Lower leg skin (tissue), 4 donors: ENCODE data around the gene CNTRL. TPM values are rescaled to one million over a fixed set of nuclear protein-coding genes. Genes with fewer than 3 reads are reported as not detected.

Experiments
- DNase-seq, 2 donors: peaks; one replicate each; pipeline ENCODE4 v3.0.0-alpha.2; 2019; ENCODE audit warnings: low spot score in 2 of 2
- H3K4me3 ChIP-seq: fragments of 200-600 bp; sonication (generic); 2 replicates; pipeline ENCODE4 v1.5.1; 2017; ENCODE audit warnings: mild to moderate bottlenecking, low read depth; ENCODE audit not compliant: poor library complexity, severe bottlenecking
- CTCF ChIP-seq, 3 donors: fragments of 450-650 bp; IDR thresholded peaks; one replicate each; pipeline ENCODE4 v1.5.1; 2016; ENCODE audit warnings: antibody characterized with exemption in 3 of 3, mild to moderate bottlenecking in 3 of 3, moderate library complexity in 2 of 3
- POLR2A ChIP-seq, 2 donors: fragments of 450-650 bp; IDR thresholded peaks; one replicate each; pipeline ENCODE4 v1.6.1; 2016 to 2017; ENCODE audit warnings: antibody characterized with exemption in 2 of 2, mild to moderate bottlenecking in 1 of 2, moderate library complexity in 1 of 2
- WGBS, 2 donors: methylation state at CpG; one replicate each; pipeline ENCODE4 v1.1.5; 2018; 5-methylcytosine and 5-hydroxymethylcytosine counted together
- intact Hi-C: fragments of 100-400 bp; cut with DNase I; formaldehyde crosslinking; loops from one replicate; pipeline ENCODE4 v1.15.0; 2023; ENCODE audit warnings: low total_unique reads
- total RNA-seq, 4 donors: library from RNA; depleted of rRNA; stranded (reverse); fragments of >200 nt; gene quantifications; one replicate each; pipeline ENCODE4 v1.1.0, GENCODE V29; 2016

CNTRL gene
- total RNA-seq, 4 donors from 2014 or later: 7.7 to 11.4 (median 9.0) TPM

- 79 to 82% methylated on average over 2 of the region's 2 CpGs for whole genome bisulfite sequencing, 2 donors
- TF ChIP-seq POLR2A (IDR thresholded peaks at IDR 0.05) (no peak), CTCF (IDR thresholded peaks at IDR 0.05) (no peak)
- DNase-seq: no peak
- intact Hi-C loops: no loop called here
- no peak overlapping the region for H3K4me3 ChIP-seq
These were observed 36.4 kb upstream of the CNTRL start for GRCh38 chr9:121038362-121038761.

- DNase-seq: no peak
- intact Hi-C loops: no loop called here
- H3K4me3 ChIP-seq: no peak overlapping the region
- TF ChIP-seq POLR2A (IDR thresholded peaks at IDR 0.05) (no peak), CTCF (IDR thresholded peaks at IDR 0.05) (no peak)
These were observed 36.0 kb upstream of the CNTRL start for GRCh38 chr9:121038804-121039203.

- no peak for TF ChIP-seq POLR2A (IDR thresholded peaks at IDR 0.05)
- TF ChIP-seq CTCF (IDR thresholded peaks at IDR 0.05): no peak
- intact Hi-C loops: no loop called here
- no peak for DNase-seq
- no peak overlapping the region for H3K4me3 ChIP-seq
- WGBS, 2 donors: 96 to 97% methylated on average over 2 of the region's 2 CpGs
These were observed 26.6 kb upstream of the CNTRL start for GRCh38 chr9:121048175-121048574.

- intact Hi-C loops: no loop called here
- no peak overlapping the region for H3K4me3 ChIP-seq
- no peak for DNase-seq
- no peak for TF ChIP-seq CTCF (IDR thresholded peaks at IDR 0.05)
- no peak for TF ChIP-seq POLR2A (IDR thresholded peaks at IDR 0.05)
These were observed 26.1 kb upstream of the CNTRL start for GRCh38 chr9:121048618-121049017.

GRCh38 chr9:121050128-121050988 is 24.4 kb upstream of the CNTRL start, which contains the start of gene C5:
TSS of gene C5 (minus strand) at chr9:121050275. CDS start at chr9:121050246, 29 bp downstream.
- WGBS, 2 donors: 89% methylated on average over 6 of the region's 6 CpGs
- peak in 1 of 2 donors; percentile 40 for DNase-seq
- TF ChIP-seq POLR2A (IDR thresholded peaks at IDR 0.05) (no peak), CTCF (IDR thresholded peaks at IDR 0.05) (no peak)
- H3K4me3 ChIP-seq: no peak within 1 kb of the TSS
- intact Hi-C loops: loop anchor here (10.0 kb wide), 1 partner anchor 296 kb away; no protein-coding TSS in a partner anchor
